Activated CD8-positive, alpha-beta T cell treated with anti-CD3 and anti-CD28 coated beads for 36 hours (primary cell): ENCODE measurements around the gene CACNA2D3. TPM values are rescaled to one million over a fixed set of nuclear protein-coding genes. Genes with fewer than 3 reads are reported as not detected.
"Not testable (repeated sequence)": the region's sequence is repeated elsewhere in the genome, so short reads cannot be mapped to it uniquely, and the experiment has no call there.

Experiments used
- ATAC-seq: fragments of 200-7000 bp; cut with Tn5 transposase; one replicate; pipeline ENCODE4 v1.10.0; 2021; ENCODE audit warnings: mild to moderate bottlenecking, moderate library complexity
- CTCF ChIA-PET: fragments of 350-600 bp; sonication (Branson Sonifier 250); formaldehyde crosslinking; loops from one replicate; lab custom pipeline; 2021; ENCODE audit warnings: antibody characterized with exemption; lab: Charles Lee
- POLR2A ChIA-PET: fragments of 350-600 bp; sonication (Branson Sonifier 250); formaldehyde crosslinking; loops from one replicate; lab custom pipeline; 2021; ENCODE audit warnings: antibody characterized with exemption; lab: Charles Lee
- DNase-seq: peaks from one replicate; pipeline ENCODE4 v3.0.0-alpha.2; 2020
- H3K27ac Mint-ChIP-seq: one replicate; pipeline ENCODE4 v1.8.0; 2021; ENCODE audit warnings: mild to moderate bottlenecking, mixed read lengths
- H3K27me3 Mint-ChIP-seq: one replicate; pipeline ENCODE4 v1.8.0; 2021; ENCODE audit warnings: mixed read lengths
- H3K36me3 Mint-ChIP-seq: one replicate; pipeline ENCODE4 v1.8.0; 2021; ENCODE audit warnings: low read depth, mixed read lengths
- H3K4me1 Mint-ChIP-seq: one replicate; pipeline ENCODE4 v1.8.0; 2021; ENCODE audit warnings: low read depth, mixed read lengths
- H3K4me3 Mint-ChIP-seq: one replicate; pipeline ENCODE4 v1.8.0; 2021; ENCODE audit warnings: mild to moderate bottlenecking, moderate library complexity, mixed read lengths
- H3K9me3 Mint-ChIP-seq: one replicate; pipeline ENCODE4 v1.8.0; 2021; ENCODE audit warnings: mixed read lengths
- intact Hi-C: fragments of 100-400 bp; cut with micrococcal nuclease; formaldehyde crosslinking; loops from one replicate; pipeline ENCODE4 v1.10.0; 2022
- total RNA-seq, 2 experiments: library from RNA; stranded (reverse); gene quantifications; one replicate each; pipeline ENCODE4 v1.2.3, GENCODE V29; 2021
- TF ChIP-seq, protein P1 (sequence below): fragments of 200-600 bp; IDR thresholded peaks from one replicate; pipeline ENCODE4 v1.8.0; 2022; ENCODE audit warnings: antibody characterized with exemption, mild to moderate bottlenecking

Gene CACNA2D3
- total RNA-seq, 2 experiments from 2014 or later = not detected

DNA sequence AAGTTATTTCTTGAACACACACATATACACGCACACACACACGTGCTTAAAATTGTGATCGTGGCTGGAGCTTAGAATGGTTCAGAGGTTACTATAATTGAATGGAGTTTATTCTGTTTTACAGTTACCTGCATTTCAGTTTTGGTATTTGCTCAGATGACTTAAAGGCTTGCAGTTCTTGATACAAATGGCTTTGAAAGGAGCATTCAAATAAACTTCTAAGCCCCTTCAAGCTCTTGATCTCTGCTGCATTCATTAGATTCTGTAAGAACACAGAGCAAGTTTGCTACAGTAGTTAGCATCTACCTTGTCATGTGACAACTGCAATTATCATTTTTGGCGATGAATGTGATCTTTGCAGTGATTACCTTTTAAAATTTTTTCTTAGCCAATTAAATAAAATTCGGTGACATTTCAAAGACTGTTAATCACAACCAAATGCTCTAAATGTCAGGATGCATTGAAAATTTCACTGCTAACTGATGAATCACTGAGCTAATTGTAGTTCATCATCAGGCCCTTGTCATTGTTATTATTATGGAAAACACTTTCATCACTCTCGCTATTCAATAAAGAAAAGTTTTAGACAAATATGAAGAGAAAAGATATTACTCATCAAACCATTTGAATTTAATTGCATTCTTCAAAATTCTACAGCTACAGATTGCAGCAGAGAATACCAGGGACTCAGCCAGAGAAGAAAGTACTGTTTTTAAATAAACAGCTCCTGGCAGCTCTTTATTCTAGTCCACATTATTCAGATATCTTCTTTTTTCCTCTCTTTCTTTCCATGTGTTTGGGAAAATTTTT lies 509.4 kb downstream of the CACNA2D3 start:
- TF ChIP-seq, protein P1, sequence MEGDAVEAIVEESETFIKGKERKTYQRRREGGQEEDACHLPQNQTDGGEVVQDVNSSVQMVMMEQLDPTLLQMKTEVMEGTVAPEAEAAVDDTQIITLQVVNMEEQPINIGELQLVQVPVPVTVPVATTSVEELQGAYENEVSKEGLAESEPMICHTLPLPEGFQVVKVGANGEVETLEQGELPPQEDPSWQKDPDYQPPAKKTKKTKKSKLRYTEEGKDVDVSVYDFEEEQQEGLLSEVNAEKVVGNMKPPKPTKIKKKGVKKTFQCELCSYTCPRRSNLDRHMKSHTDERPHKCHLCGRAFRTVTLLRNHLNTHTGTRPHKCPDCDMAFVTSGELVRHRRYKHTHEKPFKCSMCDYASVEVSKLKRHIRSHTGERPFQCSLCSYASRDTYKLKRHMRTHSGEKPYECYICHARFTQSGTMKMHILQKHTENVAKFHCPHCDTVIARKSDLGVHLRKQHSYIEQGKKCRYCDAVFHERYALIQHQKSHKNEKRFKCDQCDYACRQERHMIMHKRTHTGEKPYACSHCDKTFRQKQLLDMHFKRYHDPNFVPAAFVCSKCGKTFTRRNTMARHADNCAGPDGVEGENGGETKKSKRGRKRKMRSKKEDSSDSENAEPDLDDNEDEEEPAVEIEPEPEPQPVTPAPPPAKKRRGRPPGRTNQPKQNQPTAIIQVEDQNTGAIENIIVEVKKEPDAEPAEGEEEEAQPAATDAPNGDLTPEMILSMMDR = no peak
- Mint-ChIP-seq H3K36me3 (no peaks in the 10 kb centered on the region), H3K9me3 (peaks cover 3% of the 10 kb centered on the region), H3K27ac (no peak overlapping the region), H3K4me3 (no peak overlapping the region), H3K4me1 (no peaks in the 10 kb centered on the region), H3K27me3 (peaks cover 8% of the 10 kb centered on the region)
- ATAC-seq (no peak), DNase-seq (no peak)
- ChIA-PET POLR2A (no interaction called here), CTCF (no interaction called here)
- intact Hi-C loops = no loop called here

DNA sequence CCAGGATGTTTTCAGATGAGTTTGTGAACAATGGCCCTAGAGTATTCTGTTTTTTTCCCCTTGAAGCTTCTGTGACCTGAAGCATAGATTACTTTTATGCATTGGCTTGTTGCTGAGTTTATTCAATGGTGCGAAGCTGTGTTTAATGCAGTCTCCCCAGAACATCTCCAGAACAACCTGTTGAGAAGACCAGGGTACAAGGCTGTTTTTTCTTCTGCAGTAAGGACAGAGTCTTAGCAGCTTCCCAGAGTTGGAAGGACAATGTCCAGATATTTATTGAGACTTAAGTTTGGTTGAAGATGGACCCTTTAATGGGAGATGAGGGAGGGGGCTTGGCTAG lies 509.9 kb downstream of the CACNA2D3 start:
- H3K27me3 Mint-ChIP-seq = peaks cover 4% of the 10 kb centered on the region
- H3K4me1 Mint-ChIP-seq = no peaks in the 10 kb centered on the region
- DNase-seq (no peak), ATAC-seq (no peak)
- TF ChIP-seq, protein P1 = no peak
- no peaks in the 10 kb centered on the region for H3K9me3 Mint-ChIP-seq
- CTCF ChIA-PET = no interaction called here
- no peaks in the 10 kb centered on the region for H3K36me3 Mint-ChIP-seq
- POLR2A ChIA-PET = no interaction called here
- H3K27ac Mint-ChIP-seq = no peak overlapping the region
- no peak overlapping the region for H3K4me3 Mint-ChIP-seq
- intact Hi-C loops = no loop called here

DNA sequence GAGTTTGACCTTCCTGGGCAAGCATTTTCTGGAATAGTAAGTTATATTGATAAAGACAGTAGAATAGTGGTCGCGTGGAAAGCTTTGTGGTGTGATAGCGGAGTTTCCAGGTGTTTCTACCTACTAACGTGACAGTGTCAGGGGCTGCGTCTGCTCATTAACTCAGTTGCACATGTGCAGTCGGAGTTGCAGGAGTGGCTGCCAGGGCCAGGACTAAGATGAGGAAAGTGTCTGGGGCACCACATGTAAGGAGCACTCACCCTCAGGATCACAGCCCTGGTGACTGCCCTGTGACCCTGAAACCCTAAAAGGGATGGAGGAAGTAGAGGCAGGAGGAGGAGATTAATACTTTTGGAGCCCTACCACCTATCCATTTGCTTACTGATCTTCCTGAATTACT lies 510.5 kb downstream of the CACNA2D3 start:
- no peak overlapping the region for H3K27ac Mint-ChIP-seq
- no peak for ATAC-seq
- no peaks in the 10 kb centered on the region for H3K36me3 Mint-ChIP-seq
- H3K27me3 Mint-ChIP-seq = peaks cover 5% of the 10 kb centered on the region
- intact Hi-C loops = no loop called here
- CTCF ChIA-PET = no interaction called here
- no peaks in the 10 kb centered on the region for H3K4me1 Mint-ChIP-seq
- TF ChIP-seq, protein P1 = no peak
- DNase-seq = no peak
- POLR2A ChIA-PET = no interaction called here
- H3K9me3 Mint-ChIP-seq = no peaks in the 10 kb centered on the region
- H3K4me3 Mint-ChIP-seq = no peak overlapping the region

DNA sequence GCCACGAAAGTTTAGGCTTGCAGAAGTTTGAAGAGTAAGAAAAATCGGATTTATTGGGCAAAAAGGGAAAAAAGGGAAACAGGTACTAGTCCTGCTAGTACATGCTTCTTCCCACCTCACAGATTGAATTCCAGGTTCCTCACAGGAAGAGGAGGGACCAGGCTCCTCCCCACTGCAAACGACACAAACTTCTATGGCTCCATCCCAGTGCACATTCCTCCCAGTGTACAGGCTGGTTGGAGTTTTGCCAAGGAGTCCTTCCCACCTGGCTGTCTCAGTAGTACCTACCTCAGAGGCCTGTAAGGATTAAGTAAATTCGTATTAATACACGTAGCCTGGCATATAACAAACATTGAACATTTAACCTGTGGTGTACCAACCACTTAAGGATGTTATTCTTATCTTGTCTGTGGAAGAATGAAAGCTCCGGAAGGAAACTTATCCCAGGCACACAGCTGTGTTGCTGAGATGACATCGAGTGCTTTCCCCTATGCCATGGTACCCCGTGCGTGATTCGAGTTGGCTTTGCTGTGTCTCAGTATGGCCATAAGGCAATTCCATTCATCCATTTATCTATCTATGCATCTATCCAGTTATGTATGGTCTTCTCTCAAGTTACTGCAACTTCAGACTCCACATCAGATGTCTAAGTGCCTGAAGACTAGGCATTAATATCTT lies 511.2 kb downstream of the CACNA2D3 start:
- TF ChIP-seq, protein P1 = no peak
- Mint-ChIP-seq H3K36me3 (no peaks in the 10 kb centered on the region), H3K4me3 (no peak overlapping the region), H3K27me3 (peaks cover 11% of the 10 kb centered on the region), H3K27ac (no peak overlapping the region), H3K4me1 (no peaks in the 10 kb centered on the region), H3K9me3 (no peaks in the 10 kb centered on the region)
- CTCF ChIA-PET = no interaction called here
- intact Hi-C loops = no loop called here
- ATAC-seq (no peak), DNase-seq (no peak)
- POLR2A ChIA-PET = no interaction called here

DNA sequence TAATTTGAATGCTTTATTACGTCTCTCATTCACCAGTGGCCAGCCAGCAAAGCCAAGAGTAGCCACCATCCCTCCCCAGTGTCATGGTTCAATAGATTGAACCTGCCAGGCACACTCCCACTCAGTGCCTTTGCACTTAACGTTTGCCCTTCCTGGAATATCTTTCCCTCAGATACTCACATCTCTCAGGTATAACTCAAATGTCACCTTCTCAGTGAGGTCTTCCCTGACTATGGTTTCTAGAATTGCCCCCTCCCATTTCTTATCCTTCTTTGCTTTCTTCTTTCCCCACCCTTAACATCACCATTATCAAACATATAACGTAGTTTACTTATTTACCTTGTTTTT lies 511.7 kb downstream of the CACNA2D3 start:
- Mint-ChIP-seq H3K36me3 (no peaks in the 10 kb centered on the region), H3K4me1 (no peaks in the 10 kb centered on the region), H3K27me3 (peaks cover 16% of the 10 kb centered on the region), H3K27ac (no peak overlapping the region), H3K9me3 (no peaks in the 10 kb centered on the region), H3K4me3 (no peak overlapping the region)
- POLR2A ChIA-PET = no interaction called here
- CTCF ChIA-PET = no interaction called here
- TF ChIP-seq, protein P1 = no peak
- DNase-seq = no peak
- no peak for ATAC-seq
- intact Hi-C loops = no loop called here

DNA sequence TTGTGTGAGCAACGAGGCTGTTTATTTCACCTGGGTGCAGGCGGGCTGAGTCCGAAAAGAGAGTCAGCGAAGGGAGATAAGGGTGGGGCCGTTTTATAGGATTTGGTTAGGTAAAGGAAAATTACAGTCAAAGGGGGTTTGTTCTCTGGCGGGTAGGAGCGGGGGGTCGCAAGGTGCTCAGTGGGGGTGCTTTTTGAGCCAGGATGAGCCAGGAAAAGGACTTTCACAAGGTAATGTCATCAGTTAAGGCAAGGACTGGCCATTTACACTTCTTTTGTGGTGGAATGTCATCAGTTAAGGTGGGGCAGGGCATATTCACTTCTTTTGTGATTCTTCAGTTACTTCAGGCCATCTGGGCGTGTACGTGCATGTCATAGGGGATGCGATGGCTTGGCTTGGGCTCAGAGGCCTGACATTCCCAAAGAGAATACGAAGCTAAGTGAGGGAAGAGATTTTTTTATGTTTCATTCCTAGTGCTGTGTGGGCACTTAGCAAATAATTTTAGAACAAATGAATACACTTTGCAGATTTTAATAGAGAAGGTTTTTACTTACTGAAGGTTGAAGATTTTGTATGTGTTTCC lies 517.5 kb downstream of the CACNA2D3 start:
- intact Hi-C loops, H3K36me3 Mint-ChIP-seq, H3K4me3 Mint-ChIP-seq, H3K4me1 Mint-ChIP-seq, DNase-seq, ATAC-seq, POLR2A ChIA-PET, CTCF ChIA-PET, H3K9me3 Mint-ChIP-seq, H3K27ac Mint-ChIP-seq: not testable (repeated sequence)
- peaks cover 31% of the 10 kb centered on the region for H3K27me3 Mint-ChIP-seq
